Left renal pelvis (tissue), 4 donors: ENCODE results near the gene ERC1. TPM values are rescaled to one million over a fixed set of nuclear protein-coding genes. Genes with fewer than 3 reads are reported as not detected.

ENCODE experiments used
- DNase-seq, 4 donors: peaks; one replicate each; pipeline ENCODE4 v3.0.0-alpha.2; 2013; ENCODE audit warnings: low read depth in 4 of 4, low spot score in 3 of 4
- polyA plus RNA-seq, 4 donors: library from polyadenylated mRNA; unstranded; fragments of 120-200 nt; gene quantifications; one replicate each; pipeline ENCODE4 v1.2.1, GENCODE V29; 2013; ENCODE audit not compliant: insufficient read length in 4 of 4

The ERC1 gene
- polyA plus RNA-seq, 4 donors, result 30.1 to 42.4 (median 37.8) TPM

DNA sequence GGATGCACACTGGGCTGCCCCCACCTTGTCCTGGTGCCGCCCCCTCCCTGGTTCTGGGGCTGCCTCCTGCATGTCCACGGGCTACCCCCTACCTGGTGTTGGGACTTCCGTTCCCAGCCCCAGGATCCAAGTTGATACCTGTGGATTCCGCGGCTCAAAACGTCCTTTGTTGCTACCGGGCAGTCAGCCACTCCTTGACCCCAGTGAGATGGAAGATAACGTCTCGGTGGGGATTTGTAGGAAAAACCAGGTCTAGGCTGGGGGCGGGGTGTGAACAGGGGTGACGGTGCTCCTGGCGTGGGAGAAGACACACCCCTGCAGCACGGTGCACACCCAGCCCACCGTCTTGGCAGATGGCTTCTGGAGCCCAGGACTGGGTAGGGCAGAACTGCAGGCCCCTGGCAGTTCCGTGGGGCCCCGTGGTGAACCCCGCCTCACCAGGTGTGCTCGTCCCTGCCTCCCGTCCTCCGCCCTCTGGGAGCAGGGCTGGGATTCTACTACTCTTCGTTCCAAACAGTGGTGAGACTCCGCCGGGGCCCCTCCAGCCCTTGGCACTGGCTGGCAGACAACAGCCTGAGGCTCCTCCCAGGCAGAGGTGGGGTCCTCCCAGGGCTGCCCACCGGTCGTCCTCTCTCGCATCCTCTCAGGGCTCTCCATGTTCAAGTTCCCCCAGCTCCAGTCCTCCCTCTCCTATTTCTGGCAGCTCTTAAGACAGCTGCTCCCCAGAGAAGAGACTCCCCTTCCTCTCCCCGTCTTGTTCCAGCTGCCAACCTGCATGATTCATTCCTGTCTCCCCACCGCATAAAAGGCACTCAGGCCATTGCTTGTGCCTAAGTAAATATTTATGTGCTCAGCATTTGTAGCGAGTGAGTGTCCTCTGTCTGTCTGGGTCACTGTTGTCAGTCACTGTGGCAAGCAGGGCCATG, 527.8 kb downstream of the ERC1 start:
- DNase-seq, result no peak

DNA sequence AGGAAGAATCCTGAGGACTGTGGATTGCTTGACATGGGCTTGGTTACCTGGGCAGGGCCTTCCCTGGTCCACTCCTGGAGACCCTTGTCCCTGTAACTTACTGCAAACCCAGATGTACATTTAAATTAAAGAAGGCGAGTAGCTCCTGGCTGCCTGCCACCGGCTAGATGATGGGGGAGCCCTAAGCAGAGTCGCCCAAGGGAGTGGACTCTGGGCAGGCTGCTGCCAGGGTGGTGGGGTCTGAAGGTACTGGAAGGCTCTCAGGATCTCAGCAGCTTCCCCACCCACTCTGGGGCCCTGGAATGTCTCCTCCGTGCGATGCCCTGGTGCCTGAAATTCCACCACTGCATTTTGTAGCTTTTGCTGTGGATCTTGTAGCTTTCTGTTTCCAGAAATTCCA, 528.6 kb downstream of the ERC1 start:
- DNase-seq, result no peak

DNA sequence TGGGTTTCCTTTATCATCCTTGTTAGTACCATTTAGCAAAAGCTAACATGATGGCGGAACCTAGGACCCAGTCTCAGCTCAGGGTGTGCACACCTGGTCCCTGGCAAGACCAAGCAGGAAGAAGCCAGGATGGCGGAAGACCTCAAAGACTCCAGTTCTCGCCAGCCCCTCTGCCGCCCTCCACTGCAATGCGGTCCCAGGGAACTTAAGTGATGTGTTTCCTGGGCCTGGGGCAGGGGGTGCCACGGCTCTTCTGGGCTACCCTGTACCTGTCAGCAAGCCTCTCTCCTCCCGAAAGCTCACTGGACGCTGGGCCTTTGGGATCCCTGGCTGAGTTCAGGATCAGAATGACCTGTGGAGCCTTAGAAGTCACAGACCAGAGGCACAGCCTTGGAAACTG, 532.0 kb downstream of the ERC1 start:
- no peak for DNase-seq

GRCh38 chr12:1523558-1524050, 532.6 kb downstream of the ERC1 start:
- DNase-seq, result no peak

DNA sequence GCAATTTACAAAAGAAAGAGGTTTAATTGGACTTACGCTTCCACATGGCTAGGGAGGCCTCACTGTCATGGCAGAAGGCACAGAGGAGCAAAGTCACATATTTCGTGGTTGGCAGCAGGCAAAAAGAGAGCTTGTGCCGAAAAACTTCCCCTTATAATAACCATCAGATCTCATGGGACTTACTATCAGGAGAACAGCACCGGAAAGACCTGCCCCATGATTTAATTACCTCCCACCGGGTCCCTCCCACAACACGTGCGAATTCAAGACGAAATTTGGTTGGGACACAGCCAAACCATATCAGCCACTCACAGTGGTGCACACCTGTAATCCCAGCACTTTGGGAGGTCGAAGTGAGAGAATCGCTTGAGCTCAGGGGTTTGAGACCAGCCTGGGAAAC, 534.8 kb downstream of the ERC1 start:
- DNase-seq, result no peak

GRCh38 chr12:1527789-1528188, 536.8 kb downstream of the ERC1 start:
- DNase-seq, result no peak

GRCh38 chr12:1528791-1529190, 537.8 kb downstream of the ERC1 start:
- no peak for DNase-seq

- no peak for DNase-seq
Measured at GRCh38 chr12:1529228-1529861, 538.3 kb downstream of the ERC1 start.

DNA sequence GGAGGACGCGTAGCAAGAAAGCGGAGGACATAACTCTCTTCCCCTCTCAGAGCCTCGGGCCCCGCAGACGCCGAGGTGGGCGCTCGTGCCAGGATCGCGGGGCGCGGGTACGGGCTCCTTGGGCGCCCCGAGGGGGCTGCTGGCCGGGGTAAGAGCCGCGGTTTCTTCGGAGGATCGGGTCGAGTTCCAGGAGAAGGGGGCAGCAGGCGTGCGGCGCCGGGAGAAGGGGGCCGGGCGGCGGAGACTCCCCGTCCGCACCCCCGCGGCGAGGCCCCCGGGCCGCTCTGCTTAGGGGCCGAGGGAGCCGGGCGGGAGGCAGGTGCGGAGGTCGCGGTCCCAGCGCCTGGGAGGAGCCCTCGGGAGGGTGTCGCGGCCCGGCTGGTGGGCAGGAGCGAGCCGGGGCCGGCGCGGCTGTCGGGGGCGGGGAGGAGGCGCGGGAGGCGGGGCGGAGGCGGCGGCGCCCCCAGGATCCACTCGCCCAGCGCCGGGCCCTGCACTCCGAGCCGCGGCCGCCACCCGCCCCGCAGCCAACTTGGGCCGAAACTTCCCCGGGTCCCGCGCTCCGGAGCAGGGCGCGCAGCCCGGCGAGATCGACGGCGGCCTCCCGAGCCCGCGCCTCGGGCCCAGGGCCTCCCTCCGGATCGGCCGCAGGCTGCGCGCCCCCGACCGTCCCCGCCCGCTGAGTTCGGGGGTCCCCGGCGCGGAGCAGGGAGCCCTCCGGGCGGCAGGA, 539.0 kb downstream of the ERC1 start:
- DNase-seq, result no peak

GRCh38 chr12:1530592-1531152, 539.6 kb downstream of the ERC1 start:
- no peak for DNase-seq

- no peak for DNase-seq
Measured at GRCh38 chr12:1531153-1531653, 540.2 kb downstream of the ERC1 start.

DNA sequence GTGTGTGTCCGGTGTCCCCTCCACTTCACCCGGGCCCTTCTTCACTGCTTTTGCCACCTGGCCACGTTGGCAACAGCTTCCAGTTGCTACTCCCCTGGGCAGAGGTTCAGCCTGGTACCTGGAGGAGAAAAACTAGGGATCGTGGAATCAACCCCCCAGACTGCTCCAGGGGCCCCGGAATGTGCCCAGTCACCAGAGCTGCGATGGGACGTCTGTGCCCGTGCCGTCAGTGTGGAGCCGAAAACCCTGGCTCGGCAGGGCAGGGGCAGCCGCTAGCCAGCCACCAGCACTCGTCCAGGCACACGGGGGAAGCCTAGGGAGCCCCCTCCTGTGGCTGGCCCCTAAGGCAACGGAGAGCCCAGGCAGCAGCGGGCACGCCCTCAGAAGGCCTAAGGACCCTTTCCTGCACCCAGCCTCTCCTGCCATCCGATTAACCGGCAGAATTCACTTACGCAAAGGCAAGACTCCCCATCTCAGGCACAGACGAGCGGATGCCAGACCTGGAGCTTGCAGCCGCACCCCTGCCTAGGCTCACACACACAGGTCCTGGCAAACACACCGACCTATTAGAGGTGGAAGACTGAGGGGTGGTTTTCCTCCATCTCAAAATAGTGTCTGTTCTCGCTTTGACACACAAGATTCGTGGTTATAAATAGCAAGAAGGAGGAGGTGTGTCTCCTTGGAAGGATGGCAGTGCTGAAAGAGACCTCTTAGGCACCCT, 540.8 kb downstream of the ERC1 start:
- DNase-seq, result no peak

- DNase-seq, result no peak
Measured at GRCh38 chr12:1532375-1533165, 541.5 kb downstream of the ERC1 start.

- no peak for DNase-seq
Measured at GRCh38 chr12:1533205-1533601, 542.2 kb downstream of the ERC1 start.

- no peak for DNase-seq
Measured at GRCh38 chr12:1533602-1534304, 542.7 kb downstream of the ERC1 start.

- DNase-seq, result no peak
Measured at GRCh38 chr12:1534748-1535147, 543.7 kb downstream of the ERC1 start.

DNA sequence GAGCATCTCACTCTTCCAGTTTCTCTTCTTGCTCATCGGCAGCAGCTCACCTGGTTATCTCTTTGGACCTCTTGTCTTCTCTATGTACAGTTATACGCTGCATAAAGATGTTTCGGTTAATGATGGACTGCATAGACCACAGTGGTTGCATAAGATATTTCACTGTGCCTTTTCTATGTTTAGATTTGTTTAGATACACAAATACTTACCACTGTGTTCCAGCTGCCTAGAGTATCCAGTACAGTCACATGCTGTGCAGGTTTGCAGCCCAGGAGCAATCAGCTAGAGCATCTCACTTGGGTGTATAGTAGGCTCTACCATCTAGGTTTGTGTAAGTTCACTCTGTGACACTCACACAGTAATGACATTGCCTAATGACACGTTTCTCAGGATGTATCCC, 545.8 kb downstream of the ERC1 start:
- no peak for DNase-seq

GRCh38 chr12:1539135-1539534, 548.1 kb downstream of the ERC1 start:
- DNase-seq, result no peak

DNA sequence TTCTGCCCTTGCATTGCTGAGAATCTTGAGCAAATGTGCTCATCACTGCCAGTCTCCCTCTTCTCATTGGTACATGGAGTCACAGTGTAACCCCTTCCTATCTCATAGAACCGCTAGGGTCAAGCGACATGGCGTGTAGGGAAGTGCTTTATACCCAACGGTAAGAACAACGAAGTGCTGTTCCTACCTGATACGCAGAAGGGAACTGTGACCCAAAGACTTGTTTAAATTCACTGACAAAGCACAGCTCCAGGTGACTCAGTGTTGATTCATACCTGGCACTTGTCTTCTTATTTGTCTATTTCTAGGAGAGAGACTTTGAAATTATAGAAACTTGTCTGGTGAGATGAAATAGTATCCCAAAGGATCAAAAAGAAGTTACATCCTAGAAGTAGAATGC, 549.7 kb downstream of the ERC1 start:
- DNase-seq, result no peak
